ENCODE data around the gene PPP1R3G. TPM values are rescaled to one million over a fixed set of nuclear protein-coding genes. Genes with fewer than 3 reads are reported as not detected.

PPP1R3G gene
- total and polyA plus RNA-seq, 2 of the 13 experiments (the other 11 are each of a cell fraction or from before 2014, with no cell fraction given), result 1.2 to 1.3 TPM

DNA sequence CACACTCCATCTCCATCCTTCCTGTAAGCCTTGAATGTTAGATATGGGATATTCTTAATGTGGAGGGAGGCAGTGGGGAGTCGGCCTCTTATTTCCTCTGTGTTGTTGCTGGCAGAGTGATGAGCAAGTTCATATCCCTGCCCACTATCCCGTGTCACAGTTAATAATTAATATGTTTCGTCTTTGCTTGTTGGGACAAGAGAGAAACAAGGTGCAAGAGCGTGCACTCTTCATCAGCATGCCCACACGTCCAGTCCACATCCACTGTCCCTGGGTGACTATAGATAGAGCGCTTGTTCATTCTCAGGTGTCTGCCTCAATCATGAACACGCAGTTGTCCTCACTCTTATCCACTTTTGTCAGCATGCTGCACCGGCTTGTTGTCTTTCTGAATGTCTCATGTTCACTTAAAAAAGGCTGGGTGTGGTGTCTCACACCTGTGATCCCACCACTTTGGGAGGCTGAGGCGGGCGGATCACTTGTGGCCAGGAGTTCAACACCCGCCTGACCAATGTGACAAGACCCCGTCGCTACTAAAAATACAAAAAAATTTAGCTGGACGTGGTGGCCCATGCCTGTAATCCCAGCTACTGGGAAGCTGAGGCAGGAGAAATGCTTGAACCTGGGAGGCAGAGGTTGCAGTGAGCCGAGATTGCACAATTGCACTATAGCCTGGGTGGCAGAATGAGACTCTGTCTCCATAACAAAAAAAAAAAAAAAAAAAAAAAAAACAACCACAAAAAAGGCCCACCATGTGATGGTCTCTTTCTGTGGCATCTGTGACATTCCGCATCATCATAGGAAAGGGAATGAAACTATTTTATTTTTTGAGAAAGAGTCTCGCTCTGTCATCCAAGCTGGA is 34.2 kb downstream of the PPP1R3G start (continued):
- TF ChIP-seq DNMT1 (CRISPR knock-in tag; IDR thresholded peaks at IDR 0.05) (no peak), ZFP90 (CRISPR knock-in tag; IDR thresholded peaks at IDR 0.05; ENCODE audit: borderline replicate concordance) (no peak), PAWR (CRISPR knock-in tag; IDR thresholded peaks at IDR 0.05; ENCODE audit: borderline replicate concordance) (no peak), NR1H2 (CRISPR knock-in tag; IDR thresholded peaks at IDR 0.05; ENCODE audit: borderline replicate concordance, low read depth) (no peak), ZNF121 (CRISPR knock-in tag; IDR thresholded peaks at IDR 0.05) (no peak), ZNF350 (CRISPR knock-in tag; IDR thresholded peaks at IDR 0.05; ENCODE audit: borderline replicate concordance, low read depth) (no peak), ZNF281 (CRISPR knock-in tag; IDR thresholded peaks at IDR 0.05; ENCODE audit: borderline replicate concordance) (no peak), RORA (CRISPR knock-in tag; IDR thresholded peaks at IDR 0.05) (no peak), WIZ (CRISPR knock-in tag; IDR thresholded peaks at IDR 0.05) (no peak), ZNF317 (CRISPR knock-in tag; IDR thresholded peaks at IDR 0.05) (0 out of 2 replicates have a peak, but pooled peaks have one; percentile 46), ZSCAN9 (CRISPR knock-in tag; IDR thresholded peaks at IDR 0.05; ENCODE audit: borderline replicate concordance) (no peak), ZNF644 (CRISPR knock-in tag; IDR thresholded peaks at IDR 0.05; ENCODE audit: low read depth) (no peak), AGO1 (IDR thresholded peaks at IDR 0.05; ENCODE audit: low read depth, low read length, poor library complexity, severe bottlenecking) (no peak), CSRNP1 (CRISPR knock-in tag; IDR thresholded peaks at IDR 0.05) (no peak), ZBTB8A (CRISPR knock-in tag; IDR thresholded peaks at IDR 0.05; ENCODE audit: borderline replicate concordance, low read depth) (no peak), ZNF543 (CRISPR knock-in tag; IDR thresholded peaks at IDR 0.05) (no peak), ZBTB42 (CRISPR knock-in tag; IDR thresholded peaks at IDR 0.05) (no peak)
- TF ChIP-seq, protein P1, sequence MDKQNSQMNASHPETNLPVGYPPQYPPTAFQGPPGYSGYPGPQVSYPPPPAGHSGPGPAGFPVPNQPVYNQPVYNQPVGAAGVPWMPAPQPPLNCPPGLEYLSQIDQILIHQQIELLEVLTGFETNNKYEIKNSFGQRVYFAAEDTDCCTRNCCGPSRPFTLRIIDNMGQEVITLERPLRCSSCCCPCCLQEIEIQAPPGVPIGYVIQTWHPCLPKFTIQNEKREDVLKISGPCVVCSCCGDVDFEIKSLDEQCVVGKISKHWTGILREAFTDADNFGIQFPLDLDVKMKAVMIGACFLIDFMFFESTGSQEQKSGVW (CRISPR knock-in tag; IDR thresholded peaks at IDR 0.05; ENCODE audit: borderline replicate concordance), result no peak
- TF ChIP-seq, protein P2, sequence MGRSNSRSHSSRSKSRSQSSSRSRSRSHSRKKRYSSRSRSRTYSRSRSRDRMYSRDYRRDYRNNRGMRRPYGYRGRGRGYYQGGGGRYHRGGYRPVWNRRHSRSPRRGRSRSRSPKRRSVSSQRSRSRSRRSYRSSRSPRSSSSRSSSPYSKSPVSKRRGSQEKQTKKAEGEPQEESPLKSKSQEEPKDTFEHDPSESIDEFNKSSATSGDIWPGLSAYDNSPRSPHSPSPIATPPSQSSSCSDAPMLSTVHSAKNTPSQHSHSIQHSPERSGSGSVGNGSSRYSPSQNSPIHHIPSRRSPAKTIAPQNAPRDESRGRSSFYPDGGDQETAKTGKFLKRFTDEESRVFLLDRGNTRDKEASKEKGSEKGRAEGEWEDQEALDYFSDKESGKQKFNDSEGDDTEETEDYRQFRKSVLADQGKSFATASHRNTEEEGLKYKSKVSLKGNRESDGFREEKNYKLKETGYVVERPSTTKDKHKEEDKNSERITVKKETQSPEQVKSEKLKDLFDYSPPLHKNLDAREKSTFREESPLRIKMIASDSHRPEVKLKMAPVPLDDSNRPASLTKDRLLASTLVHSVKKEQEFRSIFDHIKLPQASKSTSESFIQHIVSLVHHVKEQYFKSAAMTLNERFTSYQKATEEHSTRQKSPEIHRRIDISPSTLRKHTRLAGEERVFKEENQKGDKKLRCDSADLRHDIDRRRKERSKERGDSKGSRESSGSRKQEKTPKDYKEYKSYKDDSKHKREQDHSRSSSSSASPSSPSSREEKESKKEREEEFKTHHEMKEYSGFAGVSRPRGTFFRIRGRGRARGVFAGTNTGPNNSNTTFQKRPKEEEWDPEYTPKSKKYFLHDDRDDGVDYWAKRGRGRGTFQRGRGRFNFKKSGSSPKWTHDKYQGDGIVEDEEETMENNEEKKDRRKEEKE (IDR thresholded peaks at IDR 0.05), result no peak
- TF ChIP-seq, protein P3, sequence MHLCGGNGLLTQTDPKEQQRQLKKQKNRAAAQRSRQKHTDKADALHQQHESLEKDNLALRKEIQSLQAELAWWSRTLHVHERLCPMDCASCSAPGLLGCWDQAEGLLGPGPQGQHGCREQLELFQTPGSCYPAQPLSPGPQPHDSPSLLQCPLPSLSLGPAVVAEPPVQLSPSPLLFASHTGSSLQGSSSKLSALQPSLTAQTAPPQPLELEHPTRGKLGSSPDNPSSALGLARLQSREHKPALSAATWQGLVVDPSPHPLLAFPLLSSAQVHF (CRISPR knock-in tag; IDR thresholded peaks at IDR 0.05), result no peak
